ENCODE data around the gene STX16. TPM values are rescaled to one million over a fixed set of nuclear protein-coding genes. Genes with fewer than 3 reads are reported as not detected.

STX16 gene
- total and polyA plus RNA-seq, 2 of the 13 experiments (the other 11 are each of a cell fraction or from before 2014, with no cell fraction given) = 28.0 to 72.7 TPM

- no peak for TF ChIP-seq BCLAF1 (IDR thresholded peaks at IDR 0.05)
- peak; percentile 98 for TF ChIP-seq ZNF251 (CRISPR knock-in tag; IDR thresholded peaks at IDR 0.05)
- TF ChIP-seq ZNF770 (CRISPR knock-in tag; IDR thresholded peaks at IDR 0.05) = peak; percentile 77; the same call in 1 of the 2 replicates
- TF ChIP-seq ZNF7 (CRISPR knock-in tag; IDR thresholded peaks at IDR 0.05) = peak; percentile 68
- peak; percentile 98 for TF ChIP-seq ZNF576 (CRISPR knock-in tag; IDR thresholded peaks at IDR 0.05)
- TF ChIP-seq ZNF781 (CRISPR knock-in tag; IDR thresholded peaks at IDR 0.05; ENCODE audit: borderline replicate concordance, not compliant biosample characterization) = peak; percentile 97
- TF ChIP-seq ZBTB3 (CRISPR knock-in tag; IDR thresholded peaks at IDR 0.05; ENCODE audit: borderline replicate concordance, low read depth) = peak; percentile 88
- TF ChIP-seq FIP1L1 (IDR thresholded peaks at IDR 0.05; ENCODE audit: borderline replicate concordance, insufficient read depth, low read depth, low read length) = peak; percentile 99
- TF ChIP-seq ZNF207 (IDR thresholded peaks at IDR 0.05; ENCODE audit: borderline replicate concordance) = 0 out of 2 replicates have a peak, but pooled peaks have one; percentile 78
- no peak for TF ChIP-seq NFE2L2 (IDR thresholded peaks at IDR 0.05; ENCODE audit: low read length)
- peak; percentile 100 for TF ChIP-seq RBM39 (IDR thresholded peaks at IDR 0.05; ENCODE audit: low read depth, low read length, poor library complexity, severe bottlenecking)
- peak; percentile 64 for TF ChIP-seq NFYC (CRISPR knock-in tag; IDR thresholded peaks at IDR 0.05)
- TF ChIP-seq GZF1 (CRISPR knock-in tag; IDR thresholded peaks at IDR 0.05) = peak; percentile 90
- TF ChIP-seq NFKB2 (CRISPR knock-in tag; IDR thresholded peaks at IDR 0.05; ENCODE audit: borderline replicate concordance) = peak; percentile 94
- TF ChIP-seq RFXANK (CRISPR knock-in tag; IDR thresholded peaks at IDR 0.05) = peak; percentile 93
- peak; percentile 0; the same call in 1 of the 2 replicates for TF ChIP-seq MAFF (IDR thresholded peaks at IDR 0.05; ENCODE audit: low read depth, low read length)
- TF ChIP-seq FOXO4 (CRISPR knock-in tag; conservative IDR thresholded peaks at IDR 0.05) = peak; percentile 96; the same call in 1 of the 2 replicates
- peak; percentile 94 for TF ChIP-seq ELF1 (CRISPR knock-in tag; IDR thresholded peaks at IDR 0.05)
- peak; percentile 94 for TF ChIP-seq RXRB (CRISPR knock-in tag; IDR thresholded peaks at IDR 0.05; ENCODE audit: borderline replicate concordance)
- peak; percentile 99 for TF ChIP-seq ZNF230 (CRISPR knock-in tag; IDR thresholded peaks at IDR 0.05)
- TF ChIP-seq GATAD2A (CRISPR knock-in tag; IDR thresholded peaks at IDR 0.05) = peak; percentile 94
- peak; percentile 84 for TF ChIP-seq RARA (CRISPR knock-in tag; IDR thresholded peaks at IDR 0.05)
- peak; percentile 85 for TF ChIP-seq ZKSCAN1 (IDR thresholded peaks at IDR 0.05; ENCODE audit: low read length)
- TF ChIP-seq ZNF446 (CRISPR knock-in tag; IDR thresholded peaks at IDR 0.05) = peak; percentile 98
- no peak for TF ChIP-seq ZNF326 (CRISPR knock-in tag; IDR thresholded peaks at IDR 0.05; ENCODE audit: borderline replicate concordance)
These were observed at the start of gene STX16 (continued) for GRCh38 chr20:58650776-58651558.
